Urinary bladder (tissue), 4 donors: ENCODE results near the gene ANKRD33. TPM values are rescaled to one million over a fixed set of nuclear protein-coding genes. Genes with fewer than 3 reads are reported as not detected.
"Not testable (repeated sequence)": the region's sequence is repeated elsewhere in the genome, so short reads cannot be mapped to it uniquely, and the experiment has no call there.

ENCODE experiments used
- DNase-seq: peaks from one replicate; pipeline ENCODE4 v3.0.0-alpha.2; 2015; ENCODE audit errors: extremely low spot score
- H3K27ac ChIP-seq: one replicate; pipeline ENCODE4 v1.5.1; 2013; ENCODE audit warnings: low read depth, mild to moderate bottlenecking, moderate library complexity
- H3K36me3 ChIP-seq: one replicate; pipeline ENCODE4 v1.6.1; 2013; ENCODE audit warnings: mild to moderate bottlenecking, moderate library complexity; ENCODE audit not compliant: insufficient read depth
- H3K4me1 ChIP-seq: one replicate; pipeline ENCODE4 v1.6.1; 2013; ENCODE audit warnings: mild to moderate bottlenecking, moderate library complexity; ENCODE audit not compliant: insufficient read depth
- H3K4me3 ChIP-seq: one replicate; pipeline ENCODE4 v1.5.1; 2013; ENCODE audit warnings: low read depth, low read length
- WGBS: extraction: QIAGEN DNeasy Blood & Tissue Kit; methylation state at CpG from one replicate; pipeline ENCODE4 v1.1.7; 2013; 5-methylcytosine and 5-hydroxymethylcytosine counted together
- polyA plus RNA-seq: library from polyadenylated mRNA; stranded (reverse); fragments of 200-250 nt; gene quantifications from one replicate; pipeline ENCODE4 v1.2.3, GENCODE V29; 2013
- total RNA-seq: library from RNA; depleted of rRNA; stranded (reverse); fragments of >200 nt; gene quantifications from one replicate; pipeline ENCODE4 v1.2.3, GENCODE V29; 2014
- donor health status: healthy with polysubstance abuse.
- donor health status: healthy.

Gene ANKRD33
- total and polyA plus RNA-seq, 2 donors, result not detected

- Histone ChIP-seq H3K36me3 (no peaks in the 10 kb centered on the region), H3K4me1 (no peaks in the 10 kb centered on the region), H3K27ac (no peak overlapping the region), H3K4me3 (no peak overlapping the region)
- DNase-seq, result no peak
- 22% methylated on average over 8 of the region's 8 CpGs for WGBS
These were observed 13.9 kb upstream of the ANKRD33 start for GRCh38 chr12:51874000-51874399.

DNA sequence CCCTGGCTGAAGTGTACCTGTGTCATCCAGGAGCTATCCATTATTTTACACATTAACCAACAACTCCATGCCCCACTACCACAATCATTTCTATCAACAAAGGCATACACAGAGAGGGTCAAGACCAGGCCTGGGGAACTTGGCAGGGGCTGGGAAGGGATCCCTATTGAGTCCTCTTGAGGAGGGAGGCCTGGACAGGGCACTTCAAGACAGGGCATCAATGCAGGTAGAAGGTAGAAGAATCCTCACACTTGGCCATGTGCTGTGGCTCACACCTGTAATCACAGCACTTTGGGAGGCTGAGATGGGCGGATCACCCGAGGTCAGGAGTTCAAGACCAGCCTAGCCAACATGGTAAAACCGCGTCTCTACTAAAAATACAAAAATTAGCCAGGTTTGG is 13.4 kb upstream of the ANKRD33 start:
- 95% methylated on average over 4 of the region's 4 CpGs for WGBS
- H3K4me3 ChIP-seq, result no peak overlapping the region
- no peak overlapping the region for H3K27ac ChIP-seq
- H3K36me3 ChIP-seq, result no peaks in the 10 kb centered on the region
- H3K4me1 ChIP-seq, result no peaks in the 10 kb centered on the region
- DNase-seq, result no peak

DNA sequence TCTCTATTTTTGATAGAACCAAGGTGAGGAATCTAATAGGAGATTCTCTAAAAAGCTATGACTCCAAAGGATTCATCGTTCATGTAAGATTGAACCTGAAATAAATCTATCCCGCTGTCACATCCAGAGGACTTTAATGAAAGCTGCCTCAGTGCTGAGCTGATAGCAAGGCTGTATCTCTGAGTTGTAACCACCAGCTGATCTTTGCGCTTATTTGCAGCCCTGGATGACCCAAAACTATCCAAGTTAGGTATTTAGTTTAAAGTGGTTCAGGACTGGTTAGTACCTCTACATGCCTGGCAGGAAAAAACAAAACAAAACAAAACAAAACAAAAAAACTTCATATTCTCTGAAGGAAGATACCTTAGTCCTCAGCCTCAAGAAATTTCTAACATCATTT is 8.8 kb upstream of the ANKRD33 start:
- H3K4me1 ChIP-seq, result no peaks in the 10 kb centered on the region
- 81% methylated on average over 3 of the region's 3 CpGs for WGBS
- H3K36me3 ChIP-seq, result no peaks in the 10 kb centered on the region
- no peak overlapping the region for H3K4me3 ChIP-seq
- DNase-seq, result no peak
- no peak overlapping the region for H3K27ac ChIP-seq

DNA sequence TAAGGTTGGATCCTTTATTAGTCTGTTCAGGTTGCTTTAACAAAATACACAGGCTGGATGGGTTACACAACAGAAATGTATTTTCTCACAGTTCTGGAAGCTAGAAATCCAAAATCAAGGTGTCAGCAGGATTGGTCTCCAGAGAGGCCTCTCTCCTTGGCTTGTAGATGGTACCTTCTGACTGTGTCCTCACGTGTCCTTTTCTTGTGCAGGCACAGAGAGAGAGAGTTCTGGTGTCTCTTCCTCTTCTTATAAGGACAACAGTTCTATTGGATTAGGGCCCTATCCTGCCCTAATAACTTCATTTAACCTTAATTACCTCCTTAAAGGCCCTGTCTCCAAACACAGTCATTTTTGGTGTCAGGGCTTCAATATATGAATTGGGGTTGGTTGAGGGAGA is 4.6 kb upstream of the ANKRD33 start:
- no peaks in the 10 kb centered on the region for H3K4me1 ChIP-seq
- H3K36me3 ChIP-seq, result no peaks in the 10 kb centered on the region
- 88% methylated on average over 1 of the region's 1 CpG for WGBS
- no peak overlapping the region for H3K27ac ChIP-seq
- no peak for DNase-seq
- no peak overlapping the region for H3K4me3 ChIP-seq

DNA sequence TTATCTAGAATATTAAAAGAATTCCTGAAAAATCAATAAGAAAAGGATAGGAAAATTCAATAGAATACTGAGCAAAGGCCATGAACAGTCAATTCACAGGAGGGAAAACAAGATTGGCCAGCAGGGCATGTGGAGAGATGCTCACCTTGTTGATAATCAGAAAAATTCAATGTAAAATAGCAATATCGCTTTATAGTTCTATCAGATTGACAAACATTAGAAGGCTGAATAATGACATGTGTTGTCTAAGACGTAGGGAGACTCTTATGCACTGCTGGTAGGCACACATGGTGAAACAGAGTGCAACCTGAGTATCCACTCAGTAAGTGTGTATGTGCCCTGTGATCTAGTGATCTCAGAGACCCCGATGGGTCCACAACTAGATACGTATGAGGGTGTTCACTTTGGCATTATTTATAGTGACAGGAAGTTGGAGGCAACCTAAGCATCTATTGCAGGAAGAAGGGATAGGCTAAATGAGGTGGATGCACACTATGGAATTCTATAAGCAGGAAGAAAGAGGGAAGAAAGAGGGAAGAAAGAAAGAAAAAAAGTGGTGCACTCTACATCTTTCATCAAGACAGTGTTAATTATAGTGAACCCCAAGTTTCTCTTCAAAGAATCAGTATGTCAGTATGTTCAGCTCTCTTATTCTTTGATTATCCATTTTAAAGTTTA is 3.8 kb upstream of the ANKRD33 start:
- no peaks in the 10 kb centered on the region for H3K4me1 ChIP-seq
- 84% methylated on average over 4 of the region's 4 CpGs for WGBS
- DNase-seq, result no peak
- no peaks in the 10 kb centered on the region for H3K36me3 ChIP-seq
- no peak overlapping the region for H3K27ac ChIP-seq
- no peak overlapping the region for H3K4me3 ChIP-seq

- Histone ChIP-seq H3K36me3 (no peaks in the 10 kb centered on the region), H3K4me1 (no peaks in the 10 kb centered on the region), H3K4me3 (no peak overlapping the region), H3K27ac (no peak overlapping the region)
- WGBS, result 76% methylated on average over 11 of the region's 11 CpGs
- DNase-seq, result no peak
These were observed 3.1 kb upstream of the ANKRD33 start for GRCh38 chr12:51884676-51885229.

- DNase-seq, H3K27ac ChIP-seq, H3K36me3 ChIP-seq, H3K4me3 ChIP-seq, H3K4me1 ChIP-seq: not testable (repeated sequence)
- 84% methylated on average over 10 of the region's 10 CpGs for WGBS
These were observed 2.4 kb upstream of the ANKRD33 start for GRCh38 chr12:51885294-51886020.

GRCh38 chr12:51886021-51886710 is 1.7 kb upstream of the ANKRD33 start:
- no peaks in the 10 kb centered on the region for H3K4me1 ChIP-seq
- no peak for DNase-seq
- H3K27ac ChIP-seq, result no peak overlapping the region
- no peak overlapping the region for H3K4me3 ChIP-seq
- WGBS, result 61% methylated on average over 10 of the region's 10 CpGs
- H3K36me3 ChIP-seq, result no peaks in the 10 kb centered on the region

DNA sequence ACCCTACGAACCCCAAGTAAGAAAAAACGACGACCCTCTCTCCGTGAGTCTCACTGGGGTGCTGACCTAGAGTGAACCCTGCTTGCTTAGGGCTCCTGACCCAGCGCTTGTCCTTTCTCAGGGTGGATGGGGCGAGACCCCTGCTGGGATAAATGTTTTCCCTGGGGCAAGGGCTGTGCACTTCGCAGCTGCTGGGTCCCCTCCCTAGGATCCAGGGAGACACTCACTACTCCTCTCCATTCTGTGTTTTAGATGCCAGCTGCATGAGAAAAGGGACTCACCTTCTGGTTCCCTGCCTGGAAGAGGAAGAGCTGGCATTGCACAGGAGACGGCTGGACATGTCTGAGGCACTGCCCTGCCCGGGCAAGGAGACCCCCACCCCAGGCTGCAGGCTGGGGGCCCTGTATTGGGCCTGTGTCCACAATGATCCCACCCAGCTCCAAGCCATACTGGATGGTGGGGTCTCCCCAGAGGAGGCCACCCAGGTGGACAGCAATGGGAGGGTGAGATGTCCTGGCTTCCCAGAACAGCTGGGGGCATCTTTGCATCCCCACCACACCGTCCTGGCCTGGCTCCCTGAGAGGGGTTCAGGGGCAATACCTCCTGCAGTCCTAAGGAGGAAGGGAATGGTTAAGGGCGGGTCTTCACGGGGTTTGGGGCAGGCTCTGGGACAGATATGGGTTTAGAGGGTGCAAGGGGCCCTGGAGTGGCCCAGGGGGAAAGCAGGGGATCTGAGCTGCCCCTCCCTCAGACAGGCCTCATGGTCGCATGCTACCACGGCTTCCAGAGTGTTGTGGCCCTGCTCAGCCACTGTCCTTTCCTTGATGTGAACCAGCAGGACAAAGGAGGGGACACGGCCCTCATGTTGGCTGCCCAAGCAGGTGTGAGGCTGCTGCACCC is 663 bp downstream of the ANKRD33 start:
- 72% methylated on average over 15 of the region's 15 CpGs for WGBS

GRCh38 chr12:51889216-51890132 is 1.6 kb downstream of the ANKRD33 start:
- 79% methylated on average over 21 of the region's 21 CpGs for WGBS
- DNase-seq, result no peak
- no peaks in the 10 kb centered on the region for H3K36me3 ChIP-seq
- H3K4me3 ChIP-seq, result no peak overlapping the region
- H3K27ac ChIP-seq, result no peak overlapping the region
- no peaks in the 10 kb centered on the region for H3K4me1 ChIP-seq

More for the DNA sequence above, 663 bp downstream of the ANKRD33 start:
- H3K27ac ChIP-seq, result no peak overlapping the region
- no peaks in the 10 kb centered on the region for H3K4me1 ChIP-seq
- H3K4me3 ChIP-seq, result no peak overlapping the region
- no peak for DNase-seq
- H3K36me3 ChIP-seq, result no peaks in the 10 kb centered on the region

GRCh38 chr12:51890133-51890464 is 2.2 kb downstream of the ANKRD33 start:
- Histone ChIP-seq H3K36me3 (no peaks in the 10 kb centered on the region), H3K4me3 (no peak overlapping the region), H3K27ac (no peak overlapping the region), H3K4me1 (no peaks in the 10 kb centered on the region)
- DNase-seq, result no peak
- 90% methylated on average over 2 of the region's 2 CpGs for WGBS

DNA sequence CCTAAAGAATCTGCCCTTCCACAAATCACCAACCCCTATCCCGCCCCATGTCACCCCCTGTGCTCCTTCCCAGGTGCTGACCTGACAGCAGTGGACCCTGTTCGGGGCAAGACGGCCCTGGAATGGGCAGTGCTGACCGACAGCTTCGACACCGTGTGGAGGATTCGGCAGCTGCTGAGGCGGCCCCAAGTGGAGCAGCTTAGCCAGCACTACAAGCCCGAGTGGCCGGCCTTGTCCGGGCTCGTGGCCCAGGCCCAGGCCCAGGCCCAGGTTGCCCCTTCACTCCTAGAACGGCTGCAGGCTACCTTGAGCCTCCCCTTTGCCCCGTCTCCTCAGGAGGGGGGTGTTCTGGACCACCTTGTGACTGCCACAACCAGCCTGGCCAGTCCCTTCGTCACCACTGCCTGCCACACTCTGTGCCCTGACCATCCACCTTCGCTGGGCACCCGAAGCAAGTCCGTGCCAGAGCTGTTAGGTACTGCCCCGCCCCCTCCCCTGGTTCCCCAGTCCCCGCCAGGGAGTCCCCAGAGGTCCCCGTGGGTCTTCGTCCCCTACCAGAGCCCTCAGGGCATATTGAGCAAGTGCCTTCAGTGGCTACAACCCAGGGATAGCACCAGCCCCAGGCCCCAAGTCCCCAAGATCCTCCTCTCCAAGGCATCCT is 2.7 kb downstream of the ANKRD33 start:
- no peaks in the 10 kb centered on the region for H3K4me1 ChIP-seq
- H3K27ac ChIP-seq, result no peak overlapping the region
- WGBS, result 86% methylated on average over 22 of the region's 22 CpGs
- no peak for DNase-seq
- no peaks in the 10 kb centered on the region for H3K36me3 ChIP-seq
- H3K4me3 ChIP-seq, result no peak overlapping the region
